Stimulated activated CD4-positive, alpha-beta T cell treated with anti-CD3 and anti-CD28 coated beads, Interleukin-12 subunit alpha, Interleukin-12 subunit beta, amount 100 ng/mL, for 4 hours (primary cell): ENCODE results near the gene DGKG.

Experiments
- DNase-seq: peaks from one replicate; pipeline ENCODE4 v3.0.0-alpha.2; 2020

The DGKG gene

DNA sequence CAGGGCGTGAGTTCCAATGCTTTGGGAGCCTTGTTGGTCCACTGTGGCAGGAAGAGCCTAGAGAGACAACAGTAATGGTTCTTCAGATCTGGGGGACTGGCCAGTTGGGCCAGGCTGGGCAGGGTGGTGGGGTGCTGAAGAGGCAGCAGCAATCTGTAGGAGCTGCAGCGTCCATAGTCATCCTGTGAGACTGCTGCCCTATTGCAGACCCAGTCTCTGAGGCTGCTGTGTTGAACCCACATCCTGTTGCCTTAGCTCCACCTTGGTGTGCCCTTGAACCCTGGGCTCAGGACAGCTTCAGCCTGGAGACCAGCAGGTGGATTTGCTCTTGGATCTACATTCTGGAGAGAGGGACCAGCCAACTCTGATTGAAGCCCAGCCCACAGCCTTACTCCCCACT lies 229.5 kb downstream of the DGKG start:
- no peak for DNase-seq

DNA sequence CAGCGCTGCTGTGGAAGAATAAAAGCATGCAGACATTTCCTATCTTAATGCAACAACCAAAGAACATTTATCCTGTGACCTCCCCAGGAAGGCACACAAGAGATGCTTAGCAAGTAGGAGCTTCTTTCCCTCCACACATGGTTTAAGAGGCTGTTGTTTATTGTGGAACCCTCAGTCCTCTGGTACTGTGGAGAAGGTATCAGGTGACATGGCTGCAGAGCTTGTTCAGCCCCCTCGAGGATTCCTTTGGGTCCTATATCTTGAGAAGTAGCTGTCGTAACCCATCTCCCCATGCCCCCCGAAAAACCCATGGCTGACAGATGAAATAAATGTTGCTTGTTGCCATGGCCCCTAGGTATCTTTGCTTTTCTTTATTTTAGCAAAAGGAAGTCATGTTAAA lies 232.8 kb downstream of the DGKG start:
- no peak for DNase-seq

DNA sequence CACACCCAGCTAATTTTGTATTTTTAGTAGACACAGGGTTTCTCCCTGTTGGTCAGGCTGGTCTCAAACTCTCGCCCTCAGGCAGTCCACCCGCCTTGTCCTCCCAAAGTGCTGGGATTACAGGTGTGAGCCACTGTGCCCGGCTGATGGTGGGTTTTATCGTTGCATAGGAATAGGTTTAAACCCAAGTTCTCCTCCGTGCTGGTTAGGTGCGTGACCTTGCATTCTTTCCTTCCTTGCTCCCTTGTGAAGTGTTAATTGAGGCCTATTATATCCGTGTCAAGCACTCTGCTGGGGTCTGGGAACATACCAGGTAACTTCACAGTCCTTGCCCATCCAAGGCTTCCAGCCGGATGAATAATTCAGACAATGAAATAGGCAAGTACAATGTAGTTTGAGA lies 233.9 kb downstream of the DGKG start:
- no peak for DNase-seq

DNA sequence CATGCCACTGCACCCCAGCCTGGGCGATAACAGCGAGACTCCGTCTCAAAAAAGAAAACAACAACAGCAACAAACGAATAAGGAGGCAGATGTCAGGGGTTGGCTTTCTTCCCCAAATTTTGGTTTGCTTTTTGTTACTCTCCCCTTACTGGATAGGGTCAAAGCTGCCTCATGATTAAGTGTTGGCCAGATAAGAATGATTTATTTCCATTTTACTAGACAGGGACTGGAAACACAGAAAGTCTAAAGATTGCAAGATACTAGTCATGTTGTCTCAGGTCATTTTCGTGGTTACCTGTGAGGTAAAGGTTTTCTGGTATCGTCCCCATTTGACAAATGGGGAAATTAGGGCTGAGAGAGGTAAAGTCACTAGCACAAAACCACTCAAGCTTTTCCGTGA lies 234.6 kb downstream of the DGKG start:
- DNase-seq, result no peak

GRCh38 chr3:186125118-186125517 lies 236.9 kb downstream of the DGKG start:
- DNase-seq, result no peak

- DNase-seq, result no peak
Measured at GRCh38 chr3:186124592-186124991, 237.4 kb downstream of the DGKG start.

GRCh38 chr3:186123012-186123411 lies 239.0 kb downstream of the DGKG start:
- no peak for DNase-seq

GRCh38 chr3:186121968-186122367 lies 240.1 kb downstream of the DGKG start:
- DNase-seq, result no peak

DNA sequence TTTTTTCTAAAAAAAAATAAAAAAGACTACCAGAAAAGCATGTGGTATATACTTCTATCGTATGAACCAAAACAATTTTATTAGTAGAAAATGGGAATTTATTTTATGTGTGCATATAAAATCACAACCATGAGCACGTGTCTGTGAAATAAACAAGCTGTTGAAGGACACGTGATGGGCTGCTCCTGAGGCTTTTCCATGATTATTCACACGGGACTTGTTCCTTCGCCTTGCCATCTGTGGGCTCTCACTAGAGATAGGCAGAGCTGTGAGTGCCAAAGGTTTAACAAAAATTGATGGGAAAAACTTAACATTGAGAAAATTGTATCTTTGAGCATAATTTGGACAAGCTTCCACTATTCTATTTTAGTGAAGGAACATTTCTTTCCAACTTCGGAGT lies 240.8 kb downstream of the DGKG start:
- DNase-seq, result no peak

DNA sequence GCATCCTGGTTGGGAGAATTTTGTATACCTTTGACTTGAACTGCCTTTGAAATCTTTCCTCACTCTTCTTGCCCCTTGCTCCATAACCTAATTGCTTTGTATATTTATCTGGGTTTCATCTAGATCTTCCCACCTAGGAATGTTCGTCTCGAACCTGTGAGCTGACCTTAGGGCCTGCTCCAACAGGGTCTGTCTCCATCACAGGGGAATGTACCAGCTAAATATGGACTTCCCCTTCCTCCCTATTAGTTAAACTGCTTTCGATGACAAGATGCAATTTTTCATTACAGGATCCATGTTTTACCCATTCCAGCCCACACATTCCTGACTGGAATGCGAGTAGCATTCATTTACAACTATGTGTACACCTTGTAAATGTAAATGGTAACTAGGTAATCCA lies 242.5 kb downstream of the DGKG start:
- no peak for DNase-seq

DNA sequence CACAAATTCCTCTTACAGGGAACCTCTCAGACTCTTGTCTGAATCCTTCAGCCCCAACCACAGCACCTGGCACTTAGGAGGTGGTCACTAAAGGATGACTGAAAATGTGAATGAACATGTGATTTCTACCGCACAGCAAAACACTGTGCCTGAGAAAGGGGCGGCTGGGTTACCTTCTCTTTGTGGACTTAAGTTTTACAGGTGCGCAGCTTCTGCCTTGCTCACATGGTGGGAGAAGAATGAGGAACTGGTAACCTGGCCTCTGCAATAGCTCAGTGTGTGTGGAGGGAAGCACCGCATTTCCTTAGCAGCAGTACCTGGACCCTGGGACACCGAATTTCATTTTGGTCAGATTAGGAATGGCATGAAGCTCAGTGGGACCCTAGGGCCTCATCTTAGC lies 243.3 kb downstream of the DGKG start:
- DNase-seq, result no peak

DNA sequence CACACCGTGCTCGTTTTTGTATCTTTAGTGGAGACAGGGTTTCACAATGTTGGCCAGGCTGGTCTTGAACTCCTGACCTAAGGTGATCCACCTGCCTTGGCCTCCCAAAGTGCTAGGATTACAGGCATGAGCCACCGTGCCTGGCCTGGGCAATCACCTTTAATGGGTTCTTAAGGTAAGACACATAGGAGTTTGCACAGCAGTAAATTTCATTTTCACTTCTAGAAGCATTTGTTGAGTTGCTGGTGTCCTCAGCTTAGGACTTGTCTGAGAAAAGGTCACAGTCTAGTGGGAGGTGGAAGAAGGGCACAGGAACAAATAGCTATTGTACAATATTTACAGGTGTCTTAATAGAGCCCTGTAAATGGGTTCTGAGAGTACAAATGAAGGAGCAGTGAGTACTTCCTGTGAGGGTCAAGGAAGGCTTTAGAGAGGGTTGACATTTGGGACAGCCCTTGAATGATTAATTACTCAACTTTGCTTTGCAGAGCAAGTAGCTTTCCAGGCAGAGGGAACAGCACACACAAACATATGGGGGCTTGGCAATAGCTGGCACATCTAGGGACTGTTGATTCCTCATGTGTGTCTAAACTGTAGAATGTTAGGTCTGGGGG lies 244.4 kb downstream of the DGKG start:
- DNase-seq, result no peak

- no peak for DNase-seq
Measured at GRCh38 chr3:186115239-186115996, 246.6 kb downstream of the DGKG start.

DNA sequence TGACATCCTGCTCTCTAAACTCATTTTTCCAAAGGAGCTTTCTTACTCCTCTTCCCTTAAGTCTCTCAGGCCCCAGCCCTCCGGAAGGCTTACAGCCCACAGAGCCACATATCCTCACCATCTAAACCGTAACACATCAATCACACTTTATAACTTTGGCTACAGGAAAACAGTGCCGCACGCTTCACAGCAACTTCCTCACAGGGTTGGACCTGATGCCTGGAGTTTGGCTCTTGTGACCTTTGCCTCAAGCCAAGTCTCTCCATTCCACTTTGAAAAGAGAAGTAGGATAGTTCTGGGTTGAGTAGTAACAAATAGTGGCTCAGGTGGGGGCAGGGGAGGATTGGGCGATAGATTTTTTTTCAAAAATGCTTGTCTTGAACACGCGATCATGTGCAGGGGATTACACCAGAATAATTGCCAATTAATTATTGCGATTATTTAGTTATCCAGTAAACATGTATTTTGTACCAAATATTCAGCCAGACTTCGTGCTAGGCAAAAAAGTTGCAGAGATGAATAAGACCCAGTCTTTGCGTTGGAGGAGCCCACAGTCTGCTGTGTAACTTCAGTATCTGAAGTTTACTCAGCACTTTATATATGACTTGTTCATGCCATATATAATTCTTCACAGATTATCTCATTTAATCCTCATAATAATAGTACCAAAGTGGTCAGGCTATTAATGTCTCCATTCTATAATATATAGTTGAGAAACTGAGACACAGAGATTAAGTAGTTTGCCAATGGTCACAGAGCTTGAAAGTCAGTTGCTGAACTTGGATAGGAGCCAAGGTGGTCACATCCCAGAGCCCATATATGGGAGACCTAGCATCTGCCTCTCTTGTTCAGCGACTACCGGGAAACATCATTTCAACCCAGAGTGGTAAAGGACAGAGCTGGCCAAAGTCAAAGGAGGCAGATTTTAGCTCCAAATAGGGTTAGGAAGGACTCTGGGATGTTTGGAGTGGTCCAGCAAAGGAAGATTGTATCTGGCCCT lies 250.8 kb downstream of the DGKG start:
- no peak for DNase-seq

DNA sequence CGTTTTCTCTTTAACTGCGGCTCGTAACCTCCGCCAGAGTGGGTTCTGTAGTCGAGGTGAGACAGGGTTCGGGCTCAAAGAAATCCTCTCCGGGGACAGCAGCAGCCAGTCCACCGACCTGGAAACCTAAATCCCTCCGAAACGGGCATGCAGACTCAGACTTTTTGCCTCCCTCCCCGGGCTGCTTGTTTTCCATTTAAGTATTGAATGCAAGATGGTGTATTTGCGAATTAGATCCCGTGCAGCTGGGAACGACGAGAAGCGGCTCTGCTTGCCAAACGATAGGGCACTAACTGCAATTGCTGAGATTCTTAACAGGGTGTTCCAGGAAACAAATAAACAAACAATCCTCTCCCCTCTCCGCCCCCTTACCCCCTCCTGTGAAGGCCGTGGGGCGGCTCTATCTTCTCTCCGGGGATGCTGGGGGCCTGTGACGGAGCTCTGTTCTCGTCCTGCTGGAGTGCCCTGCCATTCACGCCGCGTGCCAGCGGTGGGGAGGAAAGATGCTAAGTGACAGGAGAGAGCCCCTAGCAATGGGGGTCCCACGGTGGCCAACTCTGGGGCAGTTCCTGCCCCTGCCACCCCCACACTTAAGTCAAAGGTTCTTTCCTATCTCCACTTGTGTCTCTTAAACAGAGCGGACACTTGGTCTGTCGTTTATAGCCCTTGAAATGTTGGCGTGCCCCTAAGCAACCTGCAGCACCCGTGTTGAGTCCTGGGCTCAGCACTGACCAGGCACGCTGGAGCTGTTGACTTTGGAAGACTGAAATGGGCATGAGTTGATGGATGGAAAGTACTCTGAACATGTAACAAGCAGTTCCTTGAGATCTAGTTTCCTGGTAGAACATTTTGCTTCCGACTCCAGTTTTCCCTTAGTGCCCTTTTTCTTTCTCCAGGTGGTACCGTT lies 251.9 kb downstream of the DGKG start:
- no peak for DNase-seq

DNA sequence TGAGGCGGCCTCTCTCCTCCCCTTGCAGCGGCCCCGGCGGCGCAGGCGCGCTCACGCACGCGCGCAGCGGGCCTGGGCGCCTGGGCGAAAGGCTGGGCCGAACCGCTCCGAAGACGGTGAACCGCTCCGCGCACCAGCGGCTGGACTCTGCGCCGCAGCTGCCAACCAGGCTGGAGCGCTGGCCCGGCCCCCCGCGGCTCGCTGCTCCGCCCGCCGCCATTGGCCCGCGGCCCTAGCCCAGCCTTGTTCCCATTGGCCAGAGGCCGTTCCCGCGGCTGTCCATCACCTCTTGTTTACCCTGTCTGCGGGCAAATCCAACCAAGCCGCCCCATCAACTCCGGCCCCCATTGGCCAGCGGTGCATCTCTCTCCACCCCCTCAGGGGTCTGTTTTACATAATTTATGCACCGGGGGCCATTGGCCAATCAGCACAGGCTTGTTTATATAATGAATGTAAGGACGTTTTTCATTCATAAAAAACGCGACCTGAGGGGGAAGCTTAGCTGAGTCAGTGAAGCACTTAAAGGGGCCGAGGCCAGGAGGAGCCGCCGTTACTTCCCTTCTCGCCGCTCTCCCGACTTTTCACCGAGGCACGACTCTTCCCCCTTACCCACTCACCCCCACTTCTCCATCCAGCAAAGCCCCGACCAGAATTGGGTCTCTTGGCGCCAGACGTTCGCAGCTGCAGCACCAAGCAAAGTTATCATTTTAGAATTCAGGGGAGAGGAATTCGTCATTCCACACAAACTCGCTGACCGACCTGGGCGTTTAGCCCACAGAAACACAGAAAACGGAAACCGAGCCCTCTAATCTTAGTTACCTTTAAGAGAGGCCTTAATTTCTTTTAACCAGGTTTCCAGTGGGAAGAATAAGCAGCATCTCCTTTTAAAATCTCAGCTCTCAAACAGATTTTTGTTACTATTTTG lies 252.8 kb downstream of the DGKG start, which contains the start of gene ETV5:
Gene ETV5, minus strand, starts transcription at position 149 of the 925 bp plus-strand sequence. CDS start 3,221 bp downstream, outside the sequence.
- peak; percentile 88 for DNase-seq

DNA sequence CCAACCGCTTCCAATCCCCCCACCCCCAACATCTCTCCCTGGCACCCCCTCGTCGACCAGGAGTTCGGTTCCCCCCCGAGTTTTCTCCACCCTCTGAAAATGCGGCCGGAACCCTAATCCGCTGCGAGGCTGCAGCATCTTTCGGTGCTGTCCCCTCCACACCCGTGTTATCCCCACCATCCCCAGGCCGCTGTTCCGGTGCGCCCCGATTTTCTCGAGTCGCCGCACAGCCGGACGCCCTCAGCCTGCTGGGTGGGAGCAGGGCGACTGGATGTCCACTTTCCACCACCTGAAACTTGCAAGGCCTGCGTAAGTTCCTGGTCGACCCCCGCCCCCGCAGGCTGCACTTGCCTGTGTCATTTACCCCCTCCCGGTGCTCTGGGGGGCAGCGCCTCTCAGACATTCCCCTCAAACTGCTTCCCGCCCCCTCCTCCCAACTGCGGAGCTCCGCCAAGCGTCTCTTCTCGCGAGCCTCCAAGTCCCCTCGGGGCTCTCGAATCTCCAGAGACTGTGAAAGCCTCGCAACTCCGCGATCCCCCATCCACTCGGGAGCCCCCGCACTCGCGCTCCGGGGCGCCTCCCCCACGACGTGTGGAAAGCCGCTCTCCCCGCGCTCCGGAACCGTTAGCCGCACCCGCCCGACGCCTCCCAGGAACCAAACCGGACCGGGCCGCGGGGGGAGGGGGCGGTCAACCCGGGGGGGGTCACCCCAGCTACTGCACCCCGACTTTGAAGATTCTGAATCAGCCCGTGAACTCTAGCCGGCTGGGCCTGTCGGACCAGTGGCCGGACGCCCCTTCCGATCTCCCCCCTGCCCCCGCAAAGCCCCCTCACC lies 253.7 kb downstream of the DGKG start:
- DNase-seq, result peak; percentile 7

GRCh38 chr3:186107215-186108105 lies 254.6 kb downstream of the DGKG start:
- DNase-seq, result peak; percentile 33

DNA sequence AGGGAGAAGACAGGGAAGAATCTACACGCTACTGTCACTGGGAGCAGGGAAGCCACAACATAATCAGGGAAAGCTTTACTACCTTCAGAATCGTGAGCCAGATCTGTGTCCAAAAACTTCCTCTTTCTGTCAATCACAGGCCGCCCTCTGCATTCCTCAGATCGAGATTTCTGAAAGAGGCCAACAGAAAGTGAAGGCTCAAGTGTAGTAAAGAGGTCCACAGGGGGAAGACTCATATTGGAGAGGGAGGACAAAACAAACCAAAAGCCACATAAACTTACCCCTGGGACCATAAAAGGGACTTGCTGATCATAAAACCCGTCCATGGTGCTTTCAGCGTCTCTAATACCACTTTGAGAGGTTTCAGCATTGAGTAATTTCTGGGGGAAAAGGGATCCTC lies 256.5 kb downstream of the DGKG start:
- DNase-seq, result no peak
